K562 (cell line): ENCODE measurements around the gene SEMA3A. TPM values are rescaled to one million over a fixed set of nuclear protein-coding genes. Genes with fewer than 3 reads are reported as not detected.

Experiments used
- ATAC-seq: fragments of 200-7000 bp; cut with Tn5 transposase; 3 replicates; pipeline ENCODE4 v1.9.1; 2020; ENCODE audit warnings: moderate library complexity
- BruUV-seq: library from RNA; stranded (reverse); fragments of 400-500 nt; replicated peaks from 2 replicates; lab custom pipeline; 2021; lab: Mats Ljungman, UMichigan
- CTCF ChIA-PET: fragments of 300-600 bp; formaldehyde crosslinking; extraction: SDS; loops from one replicate; lab custom pipeline; 2021; ENCODE audit warnings: low intra/inter-chr PET ratio; lab: Yijun Ruan, JAX
- POLR2A ChIA-PET: fragments of 300-600, 350-650 bp; sonication (Branson Sonifier 250); formaldehyde crosslinking; extraction: SDS; loops from one replicate; lab custom pipeline; 2021; ENCODE audit warnings: antibody characterized with exemption, inconsistent platforms; lab: Yijun Ruan, JAX
- DNase-seq, 4 experiments: peaks; one replicate each; pipeline versions ENCODE4 v3.0.0 to v3.0.0-alpha.2; 2011 to 2018; ENCODE audit warnings: low spot score in 3 of 4, mixed read lengths in 3 of 4; ENCODE audit errors: extremely low read depth in 1 of 4
- FAIRE-seq: peaks from 2 replicates; lab custom pipeline; 2011; peaks lifted over from hg19 to GRCh38; lab: Jason Lieb, UNC
- H2AFZ ChIP-seq: 2 replicates; pipeline ENCODE4 v1.6.0; 2011; ENCODE audit warnings: low read depth, low read length, control low read depth, inconsistent platforms
- H3K27ac ChIP-seq: fragments of 200-600 bp; 3 replicates; pipeline ENCODE4 v1.8.0; 2011; ENCODE audit warnings: low read depth, mild to moderate bottlenecking, control low read depth, inconsistent platforms, low read length, moderate library complexity, mixed read lengths; ENCODE audit errors: extremely low read depth
- H3K27me3 ChIP-seq, 2 experiments: fragments of 300-600 bp in 1 of 2; 2 replicates in 1 of 2; 3 replicates in 1 of 2; pipeline versions ENCODE4 v1.6.0 to v1.8.0; 2011; ENCODE audit warnings: inconsistent platforms in 2 of 2, low read length in 2 of 2, mild to moderate bottlenecking in 1 of 2, mixed read lengths in 1 of 2, moderate library complexity in 1 of 2; ENCODE audit not compliant: control insufficient read depth in 2 of 2, insufficient read depth in 2 of 2
- H3K36me3 ChIP-seq: fragments of 300-600 bp; 3 replicates; pipeline ENCODE4 v1.8.0; 2011; ENCODE audit warnings: mild to moderate bottlenecking, low read length, inconsistent platforms; ENCODE audit not compliant: control insufficient read depth, insufficient read depth
- H3K4me1 ChIP-seq, 2 experiments: fragments of 200-600 bp in 1 of 2; replicated peaks in 1 of 2; 2 replicates in 1 of 2; 3 replicates in 1 of 2; pipeline versions ENCODE4 v1.5.1 to v1.8.0; 2011; ENCODE audit warnings: inconsistent platforms in 2 of 2, low read length in 2 of 2, mild to moderate bottlenecking in 1 of 2, mixed read lengths in 1 of 2, moderate library complexity in 1 of 2; ENCODE audit not compliant: control insufficient read depth in 2 of 2, insufficient read depth in 2 of 2
- H3K4me2 ChIP-seq: 2 replicates; pipeline ENCODE4 v1.6.1; 2011; ENCODE audit warnings: low read length, control low read depth, inconsistent platforms, mixed read lengths; ENCODE audit not compliant: insufficient read depth
- H3K4me3 ChIP-seq: fragments of 200-600 bp; sonication (generic), shearing (Covaris generic); 2 replicates; pipeline ENCODE4 v1.5.1; 2016; ENCODE audit warnings: control low read depth, inconsistent platforms
- H3K79me2 ChIP-seq: fragments of 200-600 bp; 3 replicates; pipeline ENCODE4 v1.8.0; 2011; ENCODE audit warnings: low read length, inconsistent platforms; ENCODE audit not compliant: control insufficient read depth, insufficient read depth
- H3K9ac ChIP-seq, 2 experiments: 2 replicates each; pipeline versions ENCODE4 v1.6.0 to v1.6.1; 2011; ENCODE audit warnings: low read depth in 2 of 2, low read length in 2 of 2, control low read depth in 1 of 2, inconsistent platforms in 1 of 2, mild to moderate bottlenecking in 1 of 2, mixed read lengths in 1 of 2; ENCODE audit not compliant: insufficient read depth in 1 of 2
- H3K9me1 ChIP-seq: one replicate; pipeline ENCODE4 v1.6.0; 2011; ENCODE audit warnings: inconsistent platforms, mild to moderate bottlenecking, low read length, moderate library complexity; ENCODE audit not compliant: control insufficient read depth, insufficient read depth
- H3K9me3 ChIP-seq: replicated peaks from 2 replicates; pipeline ENCODE4 v1.5.1; 2011; ENCODE audit warnings: low read depth, low read length, inconsistent platforms; ENCODE audit not compliant: control insufficient read depth, insufficient read depth
- H4K20me1 ChIP-seq: replicated peaks from 2 replicates; pipeline ENCODE4 v1.6.1; 2011; ENCODE audit warnings: low read length, inconsistent platforms, mixed read lengths; ENCODE audit not compliant: control insufficient read depth, insufficient read depth
- FIP1L1 ChIP-seq: fragments of 200-400 bp; formaldehyde crosslinking; IDR thresholded peaks from 2 replicates; pipeline ENCODE4 v1.6.1; 2018; ENCODE audit warnings: mild to moderate bottlenecking, low read depth, low read length; ENCODE audit not compliant: poor library complexity, severe bottlenecking
- GABPB1 ChIP-seq: sonication (generic); formaldehyde crosslinking; IDR thresholded peaks from 2 replicates; pipeline ENCODE4 v1.8.0; 2022; ENCODE audit warnings: mild to moderate bottlenecking, missing genetic modification reagents
- HDAC8 ChIP-seq: fragments of 450-650 bp; IDR thresholded peaks from 2 replicates; pipeline ENCODE4 v1.6.1; 2016; ENCODE audit warnings: mild to moderate bottlenecking, missing genetic modification characterization, moderate library complexity, missing compliant biosample characterization
- POLR2G ChIP-seq: fragments of 200-400 bp; formaldehyde crosslinking; IDR thresholded peaks from 2 replicates; pipeline ENCODE4 v1.6.1; 2017; ENCODE audit warnings: low read depth, mild to moderate bottlenecking, antibody characterized with exemption, low read length, moderate library complexity
- PTBP1 ChIP-seq: fragments of 200-400 bp; formaldehyde crosslinking; IDR thresholded peaks from 2 replicates; pipeline ENCODE4 v1.6.1; 2017; ENCODE audit warnings: low read depth, low read length
- SOX6 ChIP-seq: fragments of 450-650 bp; IDR thresholded peaks from 2 replicates; pipeline ENCODE4 v1.6.1; 2014; ENCODE audit warnings: mild to moderate bottlenecking
- ZKSCAN8 ChIP-seq: fragments of 200-800 bp; sonication (Bioruptor generic); IDR thresholded peaks from 2 replicates; pipeline ENCODE4 v1.6.1; 2016; ENCODE audit warnings: missing genetic modification characterization, missing compliant biosample characterization
- ZNF197 ChIP-seq: fragments of 200-800 bp; sonication (Bioruptor generic); IDR thresholded peaks from 2 replicates; pipeline ENCODE4 v1.6.1; 2016; ENCODE audit warnings: low read depth, missing genetic modification characterization, missing compliant biosample characterization
- ZNF445 ChIP-seq: fragments of 250-450 bp; sonication (Bioruptor Pico); IDR thresholded peaks from 2 replicates; pipeline ENCODE4 v1.4.0; 2020; ENCODE audit warnings: low read depth, mild to moderate bottlenecking, moderate library complexity
- WGBS: fragments of 100-300 bp; shearing (Covaris generic); methylation state at CpG from one replicate; pipeline ENCODE4 v1.1.6; 2016; ENCODE audit warnings: low coverage, mixed read lengths; ENCODE audit not compliant: insufficient coverage; ENCODE audit errors: missing lambda C conversion rate; 5-methylcytosine and 5-hydroxymethylcytosine counted together
- in situ Hi-C: fragments of 300-500 bp; cut with MboI; formaldehyde crosslinking; loops from 4 replicates; pipeline ENCODE4 v1.15.0; 2018; ENCODE audit warnings: inconsistent platforms, mixed read lengths
- intact Hi-C: fragments of 100-400 bp; cut with micrococcal nuclease; formaldehyde crosslinking; loops from 2 replicates; pipeline ENCODE4 v1.14.2; 2022
- polyA plus RNA-seq, 8 experiments: library from polyadenylated mRNA; depleted of rRNA in 4 of 8; stranded (reverse) in 5 of 8; unstranded in 3 of 8; fragments of >200 nt; fragmentation: Nextera tagmentation in 2 of 8; fragmentation: Illumina TruSeq in 1 of 8; extraction: Ambion mirVana in 2 of 8; extraction: Trizol in 1 of 8; gene quantifications; 2 replicates each; pipeline versions ENCODE4 v1.2.1 to v1.2.3, GENCODE V29; 2011 to 2014; ENCODE audit warnings: inconsistent platforms in 1 of 8, missing spikeins in 1 of 8
- total RNA-seq, 7 experiments: library from RNA; depleted of rRNA in 6 of 7; stranded (reverse); fragments of >200 nt in 6 of 7; fragmentation: Illumina TruSeq in 2 of 7; extraction: Trizol in 2 of 7; gene quantifications; 2 replicates each; pipeline versions ENCODE4 v1.2.1 to v1.2.3, GENCODE V29; 2011 to 2021; ENCODE audit warnings: low replicate concordance in 1 of 7
- TF ChIP-seq, protein P1 (sequence below), 2 experiments: fragments of 250-450 bp in 1 of 2; fragments of 450-650 bp in 1 of 2; sonication (Bioruptor Pico) in 1 of 2; IDR thresholded peaks; 2 replicates each; pipeline versions ENCODE4 v1.6.1 to v1.8.0; 2016 to 2021; ENCODE audit warnings: mild to moderate bottlenecking in 2 of 2, moderate library complexity in 2 of 2, missing compliant biosample characterization in 1 of 2, missing genetic modification characterization in 1 of 2
- TF ChIP-seq, protein P2 (sequence below): fragments of 450-650 bp; IDR thresholded peaks from 2 replicates; pipeline ENCODE4 v1.6.1; 2016; ENCODE audit warnings: borderline replicate concordance
- TF ChIP-seq, protein P3 (sequence below): sonication (generic); IDR thresholded peaks from 2 replicates; pipeline ENCODE4 v1.6.1; 2016

The SEMA3A gene
- total and polyA plus RNA-seq, 9 of the 15 experiments (the other 6 are each of a cell fraction or from before 2014, with no cell fraction given), result 0.36 to 3.0 (median 1.1) TPM

DNA sequence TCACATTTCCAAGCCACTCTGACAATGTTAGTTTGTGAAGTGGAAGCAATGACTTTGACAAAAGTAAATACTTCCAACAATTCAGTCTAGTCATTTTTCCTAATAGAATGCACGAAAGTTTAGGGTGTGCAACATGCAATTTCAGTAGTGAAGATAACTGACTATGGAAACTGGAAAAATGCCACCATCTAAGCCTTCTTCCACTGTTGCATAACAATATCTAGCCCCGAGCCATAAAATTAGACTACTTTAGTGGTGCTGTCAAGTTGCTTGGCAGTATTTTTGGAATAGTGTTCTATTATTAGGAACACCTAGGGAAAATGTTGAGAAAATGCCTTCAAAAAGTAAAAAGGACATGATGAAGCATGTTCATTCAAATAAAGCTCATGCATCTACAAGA is 17.9 kb downstream of the SEMA3A start:
- H3K79me2 ChIP-seq, result no peaks in the 10 kb centered on the region
- no peak for ATAC-seq
- H3K27ac ChIP-seq, result no peak overlapping the region
- intact Hi-C loops, result no loop called here
- no peaks in the 10 kb centered on the region for H3K9me1 ChIP-seq
- no peaks in the 10 kb centered on the region for H3K4me1 ChIP-seq
- no peak for DNase-seq
- in situ Hi-C loops, result no loop called here
- POLR2A ChIA-PET, result no interaction called here
- H3K9me3 ChIP-seq, result no peaks in the 10 kb centered on the region; the same call in 1 of the 2 replicates
- TF ChIP-seq ZNF445 (CRISPR knock-in tag), result no peak
- TF ChIP-seq HDAC8 (tag), result no peak
- TF ChIP-seq, all 486 proteins: peak for 0
- Histone ChIP-seq H4K20me1 (no peaks in the 10 kb centered on the region), H3K9ac (no peak overlapping the region), H3K27me3 (no peaks in the 10 kb centered on the region), H3K4me3 (no peak overlapping the region), H3K4me2 (no peak overlapping the region), H3K36me3 (no peaks in the 10 kb centered on the region), H2AFZ (no peak overlapping the region)
- FAIRE-seq, result no peak
- CTCF ChIA-PET, result no interaction called here
- BruUV-seq, result no TSS peak
- WGBS, result 2% methylated on average over 2 of the region's 2 CpGs

DNA sequence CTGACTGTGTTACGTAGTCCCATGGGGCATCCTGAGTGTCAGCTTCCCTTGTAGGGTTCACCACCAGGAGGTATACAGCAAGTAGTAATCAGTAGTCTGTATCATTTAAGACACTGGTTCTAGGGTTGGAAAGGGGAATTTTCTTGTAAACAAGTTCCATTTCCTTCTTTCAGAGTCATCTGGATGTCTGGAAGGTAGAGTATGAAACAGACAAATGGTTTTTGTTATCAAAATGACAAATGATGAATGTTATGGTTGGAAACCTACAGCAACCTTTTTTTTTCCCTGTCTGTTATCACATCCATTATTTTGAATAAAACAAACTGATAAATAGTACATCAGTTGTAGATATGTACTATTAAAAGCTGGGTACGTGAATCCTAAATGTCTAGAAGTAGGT is 19.1 kb downstream of the SEMA3A start:
- H3K27ac ChIP-seq, result no peak overlapping the region
- H3K79me2 ChIP-seq, result no peaks in the 10 kb centered on the region
- H3K9ac ChIP-seq, result no peak overlapping the region
- ChIA-PET POLR2A (no interaction called here), CTCF (no interaction called here)
- WGBS, result 8% methylated on average over 2 of the region's 2 CpGs
- H3K4me2 ChIP-seq, result no peak overlapping the region
- no peaks in the 10 kb centered on the region for H3K27me3 ChIP-seq
- no peaks in the 10 kb centered on the region for H4K20me1 ChIP-seq
- H3K4me3 ChIP-seq, result no peak overlapping the region
- H3K9me1 ChIP-seq, result no peaks in the 10 kb centered on the region
- H2AFZ ChIP-seq, result no peak overlapping the region
- in situ Hi-C loops (no loop called here), intact Hi-C loops (no loop called here)
- no peak for FAIRE-seq
- H3K36me3 ChIP-seq, result no peaks in the 10 kb centered on the region
- no peaks in the 10 kb centered on the region for H3K4me1 ChIP-seq
- H3K9me3 ChIP-seq, result no peaks in the 10 kb centered on the region; the same call in none of the 2 replicates
- no TSS peak for BruUV-seq
- DNase-seq, result no peak
- no peak for ATAC-seq
- TF ChIP-seq ZNF197 (no peak), PTBP1 (no peak), GABPB1 (CRISPR knock-in tag) (no peak), ZKSCAN8 (CRISPR knock-in tag) (no peak), SOX6 (no peak), POLR2G (no peak), FIP1L1 (no peak)
- TF ChIP-seq, protein P1, sequence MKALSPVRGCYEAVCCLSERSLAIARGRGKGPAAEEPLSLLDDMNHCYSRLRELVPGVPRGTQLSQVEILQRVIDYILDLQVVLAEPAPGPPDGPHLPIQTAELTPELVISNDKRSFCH (CRISPR knock-in tag; IDR thresholded peaks at IDR 0.05), result no peak
- TF ChIP-seq, protein P1 (tag; IDR thresholded peaks at IDR 0.05), result no peak
- TF ChIP-seq, protein P2, sequence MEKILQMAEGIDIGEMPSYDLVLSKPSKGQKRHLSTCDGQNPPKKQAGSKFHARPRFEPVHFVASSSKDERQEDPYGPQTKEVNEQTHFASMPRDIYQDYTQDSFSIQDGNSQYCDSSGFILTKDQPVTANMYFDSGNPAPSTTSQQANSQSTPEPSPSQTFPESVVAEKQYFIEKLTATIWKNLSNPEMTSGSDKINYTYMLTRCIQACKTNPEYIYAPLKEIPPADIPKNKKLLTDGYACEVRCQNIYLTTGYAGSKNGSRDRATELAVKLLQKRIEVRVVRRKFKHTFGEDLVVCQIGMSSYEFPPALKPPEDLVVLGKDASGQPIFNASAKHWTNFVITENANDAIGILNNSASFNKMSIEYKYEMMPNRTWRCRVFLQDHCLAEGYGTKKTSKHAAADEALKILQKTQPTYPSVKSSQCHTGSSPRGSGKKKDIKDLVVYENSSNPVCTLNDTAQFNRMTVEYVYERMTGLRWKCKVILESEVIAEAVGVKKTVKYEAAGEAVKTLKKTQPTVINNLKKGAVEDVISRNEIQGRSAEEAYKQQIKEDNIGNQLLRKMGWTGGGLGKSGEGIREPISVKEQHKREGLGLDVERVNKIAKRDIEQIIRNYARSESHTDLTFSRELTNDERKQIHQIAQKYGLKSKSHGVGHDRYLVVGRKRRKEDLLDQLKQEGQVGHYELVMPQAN, result no peak
- TF ChIP-seq, protein P3, sequence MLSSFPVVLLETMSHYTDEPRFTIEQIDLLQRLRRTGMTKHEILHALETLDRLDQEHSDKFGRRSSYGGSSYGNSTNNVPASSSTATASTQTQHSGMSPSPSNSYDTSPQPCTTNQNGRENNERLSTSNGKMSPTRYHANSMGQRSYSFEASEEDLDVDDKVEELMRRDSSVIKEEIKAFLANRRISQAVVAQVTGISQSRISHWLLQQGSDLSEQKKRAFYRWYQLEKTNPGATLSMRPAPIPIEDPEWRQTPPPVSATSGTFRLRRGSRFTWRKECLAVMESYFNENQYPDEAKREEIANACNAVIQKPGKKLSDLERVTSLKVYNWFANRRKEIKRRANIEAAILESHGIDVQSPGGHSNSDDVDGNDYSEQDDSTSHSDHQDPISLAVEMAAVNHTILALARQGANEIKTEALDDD, result no peak
